CD14-positive monocyte (primary cell): ENCODE measurements around the gene LACTBL1. TPM values are rescaled to one million over a fixed set of nuclear protein-coding genes. Genes with fewer than 3 reads are reported as not detected.

Experiments used
- DNase-seq, 3 donors: peaks; one replicate each; pipeline ENCODE4 v3.0.0-alpha.2; 2011 to 2022
- H2AFZ ChIP-seq: 2 replicates; pipeline ENCODE4 v1.6.0; 2012; ENCODE audit warnings: mild to moderate bottlenecking, low read depth, low read length, inconsistent platforms; ENCODE audit not compliant: insufficient read depth, poor library complexity, severe bottlenecking
- H3K27ac ChIP-seq, 2 donors: 1 replicate in 1 of 2; 2 replicates in 1 of 2; pipeline ENCODE4 v1.5.1; 2012 to 2013; ENCODE audit warnings: low read length in 2 of 2, control low read depth in 1 of 2, inconsistent platforms in 1 of 2, low read depth in 1 of 2, mild to moderate bottlenecking in 1 of 2
- H3K27me3 ChIP-seq, 2 donors: one replicate each; pipeline versions ENCODE4 v1.6.0 to v1.6.1; 2011 to 2013; ENCODE audit warnings: low read length in 2 of 2; ENCODE audit not compliant: control insufficient read depth in 2 of 2, insufficient read depth in 2 of 2
- H3K36me3 ChIP-seq, 2 donors: replicated peaks in 1 of 2; 1 replicate in 1 of 2; 2 replicates in 1 of 2; pipeline versions ENCODE4 v1.5.1 to v1.6.1; 2012 to 2013; ENCODE audit warnings: low read length in 2 of 2, control low read depth in 1 of 2, inconsistent platforms in 1 of 2, mild to moderate bottlenecking in 1 of 2; ENCODE audit not compliant: insufficient read depth in 2 of 2, control insufficient read depth in 1 of 2
- H3K4me1 ChIP-seq, 2 donors: 1 replicate in 1 of 2; 2 replicates in 1 of 2; pipeline versions ENCODE4 v1.5.1 to v1.6.1; 2012 to 2013; ENCODE audit warnings: low read length in 2 of 2, control low read depth in 1 of 2, inconsistent platforms in 1 of 2, mild to moderate bottlenecking in 1 of 2, moderate library complexity in 1 of 2; ENCODE audit not compliant: insufficient read depth in 2 of 2, control insufficient read depth in 1 of 2
- H3K4me2 ChIP-seq: replicated peaks from 2 replicates; pipeline ENCODE3; 2012; ENCODE audit warnings: low read length, moderate library complexity, mild to moderate bottlenecking; ENCODE audit not compliant: poor library complexity, severe bottlenecking; ENCODE audit errors: extremely low read depth
- H3K4me3 ChIP-seq, 3 experiments: fragments of 200-600 bp in 1 of 3; sonication (generic) in 1 of 3; replicated peaks in 1 of 3; 1 replicate in 2 of 3; 2 replicates in 1 of 3; pipeline ENCODE4 v1.5.1; 2011 to 2013; ENCODE audit warnings: low read length in 3 of 3, mild to moderate bottlenecking in 3 of 3, control low read depth in 2 of 3, low read depth in 2 of 3, inconsistent platforms in 1 of 3, moderate library complexity in 1 of 3
- H3K79me2 ChIP-seq: 2 replicates; pipeline ENCODE4 v1.6.0; 2012; ENCODE audit warnings: mild to moderate bottlenecking, control low read depth, inconsistent platforms, low read length, moderate library complexity; ENCODE audit not compliant: insufficient read depth
- H3K9ac ChIP-seq: 2 replicates; pipeline ENCODE4 v1.6.0; 2017; ENCODE audit warnings: low read length, mild to moderate bottlenecking; ENCODE audit not compliant: insufficient read depth, poor library complexity, severe bottlenecking
- H3K9me3 ChIP-seq, 2 donors: replicated peaks in 1 of 2; 1 replicate in 1 of 2; 2 replicates in 1 of 2; pipeline versions ENCODE4 v1.5.1 to v1.6.1; 2012 to 2013; ENCODE audit warnings: low read length in 2 of 2, control low read depth in 1 of 2; ENCODE audit not compliant: control insufficient read depth in 1 of 2, insufficient read depth in 1 of 2
- H4K20me1 ChIP-seq: 2 replicates; pipeline ENCODE4 v1.6.0; 2012; ENCODE audit warnings: mild to moderate bottlenecking, low read length, control low read depth, moderate library complexity; ENCODE audit not compliant: insufficient read depth
- H3K27ac Mint-ChIP-seq, 7 donors: one replicate each; pipeline ENCODE4 v1.8.0; 2020; ENCODE audit warnings: mild to moderate bottlenecking in 7 of 7, mixed read lengths in 7 of 7, moderate library complexity in 6 of 7, inconsistent platforms in 2 of 7
- H3K27me3 Mint-ChIP-seq, 3 donors: one replicate each; pipeline ENCODE4 v1.8.0; 2021 to 2022; ENCODE audit warnings: low read depth in 3 of 3, mild to moderate bottlenecking in 3 of 3, mixed read lengths in 3 of 3, moderate library complexity in 3 of 3, inconsistent platforms in 1 of 3
- H3K36me3 Mint-ChIP-seq, 2 donors: one replicate each; pipeline ENCODE4 v1.8.0; 2020; ENCODE audit warnings: mixed read lengths in 2 of 2, inconsistent platforms in 1 of 2, mild to moderate bottlenecking in 1 of 2
- H3K4me1 Mint-ChIP-seq: one replicate; pipeline ENCODE4 v1.8.0; 2020; ENCODE audit warnings: mild to moderate bottlenecking, mixed read lengths
- H3K4me3 Mint-ChIP-seq, 2 donors: one replicate each; pipeline ENCODE4 v1.8.0; 2020; ENCODE audit warnings: mild to moderate bottlenecking in 2 of 2, mixed read lengths in 2 of 2, moderate library complexity in 1 of 2
- H3K9me3 Mint-ChIP-seq, 7 donors: one replicate each; pipeline ENCODE4 v1.8.0; 2020 to 2022; ENCODE audit warnings: mixed read lengths in 7 of 7, mild to moderate bottlenecking in 6 of 7, moderate library complexity in 6 of 7, inconsistent platforms in 2 of 7
- CTCF ChIP-seq: fragments of 200-600 bp; IDR thresholded peaks from one replicate; pipeline ENCODE4 v1.8.0; 2022; ENCODE audit warnings: antibody characterized with exemption, mild to moderate bottlenecking
- WGBS: methylation state at CpG from one replicate; pipeline ENCODE4 v1.1.5; 2013; ENCODE audit warnings: missing lambda C conversion rate; ENCODE audit not compliant: insufficient coverage; 5-methylcytosine and 5-hydroxymethylcytosine counted together
- intact Hi-C, 2 donors: fragments of 100-400 bp; cut with micrococcal nuclease; formaldehyde crosslinking; loops; one replicate each; pipeline versions ENCODE4 v1.15.0 to v1.15.1; 2023
- polyA plus RNA-seq, 3 donors: library from polyadenylated mRNA; depleted of rRNA in 1 of 3; unstranded in 2 of 3; stranded (reverse) in 1 of 3; fragments of 300-500 nt in 2 of 3; fragments of >200 nt in 1 of 3; fragmentation: Illumina TruSeq in 2 of 3; gene quantifications; 1 replicate in 2 of 3; 2 replicates in 1 of 3; pipeline ENCODE4 v1.2.3, GENCODE V29; 2012 to 2021

The LACTBL1 gene
- polyA plus RNA-seq, 3 donors, result not detected

GRCh38 chr1:22903113-22903512, 69.6 kb downstream of the LACTBL1 start:
- DNase-seq, result no peak
- no peak for TF ChIP-seq CTCF
- no peak overlapping the region for H3K4me3 ChIP-seq
- no peaks in the 10 kb centered on the region for H3K4me1 Mint-ChIP-seq
- peaks cover 21 to 29% (median 22%) of the 10 kb centered on the region in 3 donors for H3K27me3 Mint-ChIP-seq
- H4K20me1 ChIP-seq, result no peaks in the 10 kb centered on the region
- no peaks in the 10 kb centered on the region for H3K9me3 ChIP-seq
- H3K36me3 ChIP-seq, result no peaks in the 10 kb centered on the region
- H3K9ac ChIP-seq, result no peak overlapping the region
- peaks cover 0 to 13% of the 10 kb centered on the region in 2 donors for H3K27me3 ChIP-seq
- no peaks in the 10 kb centered on the region for H3K4me1 ChIP-seq
- no peak overlapping the region for H3K27ac ChIP-seq
- H3K36me3 Mint-ChIP-seq, result no peaks in the 10 kb centered on the region
- 96% methylated on average over 2 of the region's 3 CpGs for WGBS
- no peak overlapping the region for H3K4me3 Mint-ChIP-seq
- intact Hi-C loops, result no loop called here
- no peaks in the 10 kb centered on the region for H3K79me2 ChIP-seq
- H2AFZ ChIP-seq, result no peak overlapping the region
- H3K9me3 Mint-ChIP-seq, result no peaks in the 10 kb centered on the region
- H3K27ac Mint-ChIP-seq, result no peak overlapping the region
- H3K4me2 ChIP-seq, result no peak overlapping the region

Other genes with a start within 250 kb of the LACTBL1 start
- not detected for gene TEX46, start 43.0 kb upstream of the LACTBL1 start, polyA plus RNA-seq
- gene KDM1A, start 46.6 kb upstream of the LACTBL1 start, polyA plus RNA-seq, result 10 to 100 TPM; 22.1 to 30.2 (median 24.1) TPM
- 1 to 10 TPM; 4.4 to 8.7 (median 5.8) TPM for gene LUZP1, start 196.0 kb upstream of the LACTBL1 start, polyA plus RNA-seq
- gene HTR1D, start 244.6 kb upstream of the LACTBL1 start, polyA plus RNA-seq, result not detected